Activated CD4-positive, CD25-positive, alpha-beta regulatory T cell (primary cell): ENCODE results near the gene AAMP.
A peak's percentile ranks its signal among the peaks of the same experiment; 100 is the strongest.
"Not testable (repeated sequence)": the region's sequence is repeated elsewhere in the genome, so short reads cannot be mapped to it uniquely, and the experiment has no call there.

ENCODE experiments used
- DNase-seq, 4 experiments: peaks; one replicate each; lab custom pipeline; 2025; lab: John Stamatoyannopoulos, UW

AAMP gene, protein sequence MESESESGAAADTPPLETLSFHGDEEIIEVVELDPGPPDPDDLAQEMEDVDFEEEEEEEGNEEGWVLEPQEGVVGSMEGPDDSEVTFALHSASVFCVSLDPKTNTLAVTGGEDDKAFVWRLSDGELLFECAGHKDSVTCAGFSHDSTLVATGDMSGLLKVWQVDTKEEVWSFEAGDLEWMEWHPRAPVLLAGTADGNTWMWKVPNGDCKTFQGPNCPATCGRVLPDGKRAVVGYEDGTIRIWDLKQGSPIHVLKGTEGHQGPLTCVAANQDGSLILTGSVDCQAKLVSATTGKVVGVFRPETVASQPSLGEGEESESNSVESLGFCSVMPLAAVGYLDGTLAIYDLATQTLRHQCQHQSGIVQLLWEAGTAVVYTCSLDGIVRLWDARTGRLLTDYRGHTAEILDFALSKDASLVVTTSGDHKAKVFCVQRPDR

DNA sequence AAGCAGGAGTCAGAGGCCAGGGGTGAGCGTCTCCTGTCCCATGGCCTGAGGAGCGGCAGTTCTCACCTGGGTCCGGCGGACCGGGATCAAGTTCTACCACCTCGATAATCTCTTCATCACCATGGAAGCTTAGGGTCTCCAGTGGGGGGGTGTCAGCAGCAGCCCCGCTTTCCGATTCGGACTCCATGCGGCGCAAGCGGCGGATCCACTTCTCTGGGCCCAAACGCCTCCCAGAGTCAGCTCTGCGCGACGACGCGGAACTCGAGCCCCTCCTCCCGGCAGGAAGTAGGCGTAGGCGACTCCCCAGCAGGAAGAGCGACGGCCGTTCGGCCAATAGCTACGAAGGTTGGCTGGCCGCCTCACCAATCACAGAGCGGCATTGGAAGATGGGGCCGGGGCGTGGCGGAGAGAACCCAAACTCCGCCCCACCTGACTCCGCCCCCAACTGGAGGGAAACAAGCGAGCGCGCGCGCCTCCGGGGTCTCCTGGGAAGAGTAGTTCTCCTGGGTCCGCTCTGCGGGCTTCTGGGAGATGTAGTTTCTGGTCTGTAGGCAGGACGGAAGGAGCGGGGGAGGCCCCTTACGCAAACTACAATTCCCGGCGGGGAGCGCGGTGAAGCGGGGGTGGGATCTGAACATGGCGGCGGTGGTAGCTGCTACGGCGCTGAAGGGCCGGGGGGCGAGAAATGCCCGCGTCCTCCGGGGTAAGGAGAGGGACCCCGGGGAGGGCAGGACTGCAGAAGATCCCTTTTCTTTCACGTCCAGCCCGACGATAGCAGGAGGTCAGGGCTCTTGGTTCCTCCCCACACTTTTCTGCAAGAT is at the start of gene AAMP, which contains the start of gene PNKD:
Gene AAMP, minus strand, starts transcription at position 238 of the 821 bp plus-strand sequence. Its CDS starts 51 bp downstream, at position 187.
Gene PNKD, plus strand, starts transcription at position 620 of the 821 bp plus-strand sequence. Its CDS starts 17 bp downstream, at position 637.
- peak; percentile 99 for DNase-seq

DNA sequence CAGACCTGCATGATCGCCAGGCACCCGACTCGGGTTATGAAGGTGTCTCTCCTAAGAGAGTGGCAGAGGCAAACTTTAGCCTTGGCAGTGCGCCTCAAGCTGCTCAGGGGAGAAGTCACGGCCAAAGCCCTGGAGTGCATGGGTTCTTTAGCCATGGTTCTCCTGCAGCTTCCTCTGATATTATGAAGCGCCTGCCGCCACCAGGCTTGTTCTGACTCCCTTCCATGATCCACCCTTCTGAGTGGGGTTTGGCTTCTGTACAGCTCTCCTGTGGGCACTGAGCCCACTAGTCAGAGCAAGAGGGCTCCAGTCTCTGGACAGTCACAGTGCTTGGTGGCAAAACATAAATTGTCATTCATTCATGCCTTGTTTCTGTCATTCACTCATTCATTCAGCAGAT is 48.3 kb upstream of the AAMP start:
- DNase-seq, result no peak

DNA sequence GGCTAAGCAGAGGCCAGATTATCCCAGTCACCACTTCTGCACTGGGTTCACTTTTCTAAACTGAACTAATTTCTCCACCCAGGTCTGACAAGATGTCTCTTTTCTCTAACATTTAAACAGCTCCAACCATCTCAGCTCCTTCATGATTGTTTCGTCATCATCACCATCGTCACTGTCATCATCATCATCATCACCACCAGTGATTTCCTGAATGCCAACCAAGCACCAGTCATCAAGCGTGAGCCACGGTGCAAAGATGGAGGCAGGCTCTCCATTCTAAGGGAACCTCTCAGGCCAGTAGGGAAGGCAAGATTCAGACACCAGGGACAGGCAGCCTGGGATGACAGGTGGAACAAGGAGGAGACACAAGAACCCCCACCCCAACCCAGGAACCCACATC is 47.9 kb upstream of the AAMP start:
- DNase-seq, result no peak

DNA sequence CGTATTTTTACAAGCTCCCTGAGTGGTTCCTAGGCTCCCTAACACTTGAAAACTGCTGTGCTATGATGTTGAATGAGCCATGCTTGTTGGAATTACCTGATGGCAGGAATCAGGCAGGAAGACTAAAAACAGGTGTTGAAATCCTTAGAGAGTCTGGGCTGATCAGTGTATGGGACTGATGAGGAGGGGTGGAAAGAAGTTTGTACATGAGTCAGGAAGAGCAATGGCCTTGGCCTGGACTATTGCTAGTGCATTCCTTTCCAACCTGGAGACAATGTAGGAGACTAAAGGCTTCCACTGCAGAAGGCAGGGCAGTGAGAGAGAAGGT is 47.3 kb upstream of the AAMP start:
- no peak for DNase-seq

DNA sequence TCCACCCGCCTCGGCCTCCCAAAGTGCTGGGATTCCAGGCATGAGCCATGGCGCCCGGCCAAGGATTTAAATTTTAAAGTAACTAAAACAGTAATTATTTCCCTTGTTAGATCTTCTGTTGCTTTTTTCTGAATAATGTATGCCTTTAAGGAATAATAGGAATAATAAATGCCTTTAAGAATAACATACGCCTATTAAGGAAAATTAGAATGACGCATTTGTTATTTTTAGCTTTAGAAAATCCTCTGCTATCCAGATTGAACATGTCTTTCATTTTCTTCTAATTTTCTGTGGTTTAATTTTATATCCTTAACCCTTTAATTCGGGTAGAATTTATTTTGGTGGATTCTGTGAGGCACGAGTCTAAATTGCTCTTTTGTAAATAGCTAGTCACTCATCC is 45.5 kb upstream of the AAMP start:
- no peak for DNase-seq

DNA sequence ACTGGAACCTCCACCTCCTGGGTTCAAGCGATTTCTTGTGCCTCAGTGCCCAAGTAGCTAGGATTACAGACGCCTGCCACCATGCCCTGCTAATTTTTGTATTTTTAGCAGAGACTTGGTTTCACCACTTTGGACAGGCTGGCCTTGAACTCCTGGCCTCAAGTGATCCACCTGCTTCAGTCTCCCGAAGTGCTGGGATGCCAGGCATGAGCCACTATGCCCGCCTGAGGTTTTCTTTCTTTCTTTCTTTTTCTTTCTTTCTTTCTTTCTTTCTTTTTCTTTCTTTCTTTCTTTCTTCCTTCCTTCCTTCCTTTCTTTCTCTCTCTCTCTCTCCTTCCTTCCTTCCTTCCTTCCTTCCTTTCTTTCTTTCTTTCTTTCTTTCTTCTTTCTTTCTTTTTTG is 44.8 kb upstream of the AAMP start:
- not testable (repeated sequence) for DNase-seq

DNA sequence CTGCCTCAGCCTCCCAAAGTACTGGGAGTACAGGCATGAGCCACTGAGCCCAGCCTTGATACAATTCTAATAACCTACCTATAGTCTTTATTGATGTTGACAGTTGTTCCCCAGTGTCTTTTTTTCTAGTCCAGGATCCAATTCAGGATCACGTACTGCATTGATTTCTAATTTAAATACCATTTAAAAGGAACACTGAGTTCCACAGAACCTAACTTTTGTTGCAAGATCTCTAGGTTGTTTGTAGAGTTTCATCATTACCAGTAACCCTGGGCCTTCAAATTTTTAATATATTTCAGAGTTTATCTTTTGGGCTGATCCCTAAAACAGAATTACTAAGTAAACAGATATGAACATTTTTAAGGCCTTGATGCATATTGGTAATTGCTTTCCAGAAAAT is 43.4 kb upstream of the AAMP start:
- DNase-seq, result no peak

DNA sequence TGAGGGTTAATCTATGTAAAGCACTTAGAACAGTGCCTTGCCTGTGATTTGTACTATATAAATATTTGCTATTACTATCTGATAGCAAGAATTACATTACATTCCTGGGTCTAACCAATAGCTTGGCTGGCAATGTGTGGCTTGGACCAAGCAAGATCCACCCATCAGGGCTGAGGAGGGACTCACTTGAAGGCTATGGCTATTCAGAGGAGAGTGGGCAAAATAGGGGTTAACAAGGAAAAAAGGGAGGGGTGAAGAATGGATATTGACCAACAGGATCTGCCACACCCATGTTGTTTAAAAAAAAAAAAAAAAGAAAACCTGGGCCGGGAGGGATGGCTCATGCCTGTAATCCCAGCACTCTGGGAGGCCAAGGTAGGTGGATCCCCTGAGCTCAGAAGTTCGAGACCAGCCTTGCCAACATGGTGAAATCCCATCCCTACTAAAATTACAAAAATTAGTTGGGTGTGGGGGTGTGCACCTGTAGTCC is 42.4 kb upstream of the AAMP start:
- no peak for DNase-seq

DNA sequence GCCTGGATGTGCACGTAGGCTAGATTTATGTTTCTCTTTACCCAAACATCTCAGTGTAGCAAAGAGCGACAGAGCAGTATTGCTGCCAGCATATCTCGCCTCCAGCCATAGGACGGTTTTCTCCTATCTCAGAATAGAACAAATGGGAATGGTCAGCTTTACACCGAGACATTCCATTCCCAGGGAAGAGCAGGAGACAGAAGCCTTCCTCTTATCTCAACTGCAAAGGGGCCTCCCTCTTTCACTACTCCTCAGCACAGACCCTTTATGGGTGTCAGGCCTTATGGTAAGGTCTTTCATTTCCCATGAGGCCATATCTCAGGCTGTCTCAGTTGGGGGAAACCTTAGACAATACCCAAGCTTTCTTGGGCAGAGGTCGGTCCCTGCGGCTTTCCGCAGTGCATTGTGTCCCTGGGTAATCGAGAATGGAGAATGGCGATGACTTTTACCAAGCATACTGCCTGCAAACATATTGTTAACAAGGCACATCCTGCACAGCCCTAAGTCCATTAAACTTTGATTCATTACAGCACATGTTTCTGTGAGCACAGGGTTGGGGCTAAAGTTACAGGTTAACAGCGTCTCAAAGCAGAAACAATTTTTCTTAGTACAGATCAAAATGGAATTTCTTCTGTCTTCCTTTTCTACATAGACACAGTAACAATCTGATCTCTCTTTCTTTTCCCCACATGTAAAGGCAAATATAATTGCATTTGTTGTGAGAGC is 41.8 kb upstream of the AAMP start:
- DNase-seq, result not testable (repeated sequence)

DNA sequence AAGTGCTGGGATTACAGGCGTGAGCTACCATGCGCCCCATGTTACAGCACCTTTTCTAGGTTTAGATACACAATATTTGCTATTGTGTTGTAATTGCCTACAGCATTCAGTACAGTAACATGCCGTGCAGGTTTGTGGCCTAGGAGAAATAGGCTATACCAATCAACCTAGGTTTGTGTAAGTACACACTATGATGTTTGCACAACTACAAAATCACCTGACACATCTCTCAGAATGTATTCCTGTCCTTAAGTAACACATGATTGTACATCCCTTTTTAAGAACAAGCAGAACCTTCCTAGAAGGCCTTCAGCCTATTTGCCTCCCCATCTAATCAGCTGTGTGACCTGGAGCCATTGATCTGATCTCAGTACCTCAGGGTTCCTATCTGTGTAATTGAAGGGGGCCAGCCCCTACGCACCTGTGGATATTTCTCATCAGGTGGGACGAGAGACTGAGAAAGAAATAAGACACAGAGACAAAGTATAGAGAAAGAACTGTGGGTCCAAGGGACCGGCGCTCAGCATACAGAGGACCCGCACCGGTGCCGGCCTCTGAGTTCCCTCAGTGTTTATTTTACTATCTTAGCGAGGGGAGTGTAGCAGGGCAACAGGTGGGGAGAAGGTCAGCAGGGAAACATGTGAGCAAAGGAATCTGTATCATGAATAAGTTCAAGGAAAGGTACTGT is 41.1 kb upstream of the AAMP start:
- no peak for DNase-seq

DNA sequence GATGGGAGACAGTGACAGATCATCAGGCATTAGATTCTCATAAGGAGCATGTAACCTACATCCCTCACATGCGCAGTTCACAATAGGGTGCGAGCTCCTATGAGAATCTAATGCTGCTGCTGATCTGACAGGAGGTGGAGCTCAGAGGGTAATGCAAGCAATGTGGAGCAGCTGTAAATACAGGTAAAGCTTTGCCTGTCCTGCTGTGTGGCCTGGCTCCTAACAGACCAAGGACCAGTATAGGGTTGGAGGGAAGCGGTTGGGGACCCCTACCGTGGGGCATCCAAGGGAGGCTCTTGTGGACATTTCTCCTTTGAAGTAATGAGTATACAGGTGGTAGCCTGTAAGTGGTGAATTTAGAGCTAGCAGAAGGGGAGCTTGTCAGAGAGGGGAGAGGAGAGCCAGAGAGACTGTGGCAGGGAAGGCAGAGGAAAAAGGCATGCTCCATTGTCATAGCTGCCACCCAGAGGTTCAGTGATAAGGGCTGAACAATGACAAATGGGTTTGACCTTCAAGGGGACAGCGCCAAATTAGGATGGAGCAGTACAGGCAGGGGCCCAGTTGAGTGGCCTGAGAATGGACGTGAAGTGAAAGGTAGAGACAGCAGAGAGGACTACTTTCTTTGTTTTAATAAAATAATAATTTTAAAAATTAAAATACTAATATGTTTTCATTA is 37.6 kb upstream of the AAMP start:
- no peak for DNase-seq

DNA sequence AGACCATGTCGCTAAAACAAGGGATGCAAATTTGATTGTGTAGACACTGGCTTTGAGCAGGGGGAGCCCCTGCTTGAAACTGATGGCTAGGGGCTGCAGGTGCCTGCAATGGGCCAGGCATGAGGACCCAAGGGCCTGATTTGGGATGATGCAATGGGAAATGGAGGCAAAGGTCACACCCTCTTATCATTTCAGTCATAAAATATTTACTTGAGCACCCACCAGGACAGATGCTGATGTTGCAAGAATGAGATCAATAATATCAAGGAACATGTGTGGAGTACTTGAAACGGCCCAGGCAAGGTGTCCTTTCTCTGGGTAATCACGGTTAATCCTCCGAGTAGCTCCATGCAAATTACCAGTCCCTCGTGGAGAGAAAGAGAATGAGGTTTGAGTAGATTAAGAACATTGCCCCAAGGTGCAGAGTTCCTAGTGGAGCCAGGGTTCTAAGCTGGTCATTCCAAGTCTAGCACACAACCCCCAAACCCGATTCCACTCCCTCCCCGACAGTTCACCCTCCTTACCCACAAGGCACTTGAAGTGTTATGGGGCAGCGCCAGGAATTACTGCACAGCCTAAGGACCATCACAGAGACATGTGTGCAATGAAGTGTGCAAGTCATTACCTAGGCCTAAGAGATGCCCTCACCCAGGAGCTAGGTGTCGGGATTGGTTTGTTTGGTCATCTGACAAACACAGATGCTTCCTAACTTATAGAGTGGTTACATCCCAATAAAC is 36.4 kb upstream of the AAMP start:
- DNase-seq, result no peak

DNA sequence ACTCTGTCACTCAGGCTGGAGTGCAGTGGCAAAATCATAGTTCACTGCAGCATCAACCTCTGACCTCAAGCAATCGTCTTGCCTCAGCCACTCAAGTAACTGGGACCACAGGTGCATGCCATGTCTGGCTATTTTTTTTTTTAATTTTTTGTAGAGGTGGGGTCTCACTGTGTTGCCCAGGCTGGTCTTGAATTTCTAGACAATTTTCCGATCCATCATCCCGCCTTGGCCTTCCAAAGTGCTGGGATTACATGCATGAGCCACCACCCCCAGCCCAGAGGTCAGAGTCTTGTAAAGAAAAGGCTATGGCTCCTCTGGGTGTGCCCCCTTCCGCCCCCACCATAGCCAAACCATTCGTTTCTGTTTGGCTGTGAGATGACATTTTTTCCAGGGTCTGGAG is 35.4 kb upstream of the AAMP start:
- no peak for DNase-seq

DNA sequence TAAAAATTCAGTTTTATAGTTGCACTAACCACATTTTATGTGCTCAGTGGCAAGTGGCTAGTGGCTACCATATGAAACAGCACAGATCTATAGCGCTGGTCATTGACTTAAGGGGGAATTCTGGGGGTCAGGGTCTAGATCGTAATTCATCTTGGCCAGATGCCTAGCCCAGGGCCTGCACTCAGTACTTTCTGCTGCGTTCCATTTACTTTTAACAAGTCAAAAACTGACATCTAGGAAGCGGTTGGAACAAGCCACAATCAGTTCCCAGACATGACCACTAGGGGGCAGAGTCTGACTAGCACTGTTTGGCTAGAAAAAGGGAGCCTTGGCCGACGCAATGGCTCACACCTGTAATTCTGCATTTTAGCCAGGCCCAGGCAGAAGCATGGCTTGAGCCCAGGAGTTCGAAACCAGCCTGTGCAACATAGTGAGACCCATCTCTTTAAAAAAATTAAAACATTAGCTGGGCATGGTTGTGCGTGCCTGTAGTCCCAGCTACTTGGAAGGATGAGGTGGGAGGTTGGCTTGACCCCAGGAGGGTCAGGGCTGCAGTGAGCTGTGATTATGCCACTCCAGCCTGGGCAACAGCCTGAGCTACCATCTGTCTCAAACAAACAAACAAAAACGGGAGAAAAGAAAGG is 31.4 kb upstream of the AAMP start:
- peak; percentile 65 to 86 (median 70) for DNase-seq

DNA sequence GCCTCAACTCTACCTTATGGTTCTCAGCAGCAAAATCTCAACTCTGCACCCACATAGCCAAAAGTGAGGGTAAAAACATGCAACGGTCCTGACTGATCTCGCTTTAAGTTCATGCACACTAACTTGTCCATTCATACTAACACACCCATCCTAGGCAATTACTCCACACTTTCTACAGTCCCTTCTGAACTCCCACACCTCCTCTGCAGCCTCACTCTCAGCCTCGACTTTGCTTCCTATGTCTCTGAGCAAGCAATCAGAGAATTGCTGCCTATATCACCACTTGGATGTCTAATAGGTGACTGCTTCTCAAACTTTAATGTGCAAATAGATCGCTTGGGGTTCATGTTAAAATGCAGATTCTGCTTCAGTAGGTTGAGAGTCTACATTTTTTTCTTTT is 30.2 kb upstream of the AAMP start:
- DNase-seq, result no peak

DNA sequence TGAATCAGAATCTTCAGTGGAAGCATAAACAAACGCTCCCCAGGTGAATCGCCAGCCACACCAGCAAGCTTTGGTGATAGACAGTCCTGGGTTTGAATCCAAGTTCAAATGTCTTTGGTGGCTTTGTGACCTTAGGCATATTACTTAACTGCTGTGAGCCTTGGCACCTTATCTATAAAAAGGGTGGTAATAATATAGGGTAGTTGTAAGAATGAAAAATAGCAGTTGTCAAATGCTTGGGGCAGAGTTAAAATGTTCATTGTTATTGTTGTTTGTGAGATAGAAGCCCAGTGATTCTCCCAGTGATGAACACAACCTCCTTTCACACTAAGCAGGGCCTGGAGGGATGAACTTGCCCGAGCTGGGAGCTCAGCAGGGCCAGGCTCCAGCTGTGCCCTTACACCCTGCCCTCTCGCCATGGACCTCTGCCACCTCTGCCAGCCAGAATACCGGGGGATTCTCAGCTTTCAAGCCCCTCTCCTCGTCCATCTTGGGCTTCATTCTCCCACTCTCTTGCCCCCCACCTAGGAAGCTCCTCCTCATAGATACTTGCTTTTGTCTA is 28.5 kb upstream of the AAMP start:
- no peak for DNase-seq

DNA sequence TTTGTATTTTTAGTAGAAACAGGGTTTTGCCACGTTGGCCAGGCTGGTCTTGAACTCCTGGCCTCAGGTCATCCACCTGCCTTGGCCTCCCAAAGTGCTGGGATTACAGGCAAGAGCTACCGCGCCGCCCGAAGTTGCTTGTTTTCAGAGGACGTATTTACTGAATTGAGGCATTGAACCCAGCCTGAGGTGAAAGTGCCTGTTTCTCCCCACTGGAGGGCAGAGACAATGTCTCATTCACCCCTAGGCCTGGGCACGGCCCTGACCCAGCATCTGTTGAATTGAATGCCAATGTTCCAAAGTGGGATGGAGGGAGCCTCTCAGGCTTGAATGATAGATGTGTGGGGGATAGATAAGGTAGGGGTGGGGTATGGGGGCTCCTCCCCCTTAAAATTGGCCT is 26.9 kb upstream of the AAMP start:
- DNase-seq, result no peak

DNA sequence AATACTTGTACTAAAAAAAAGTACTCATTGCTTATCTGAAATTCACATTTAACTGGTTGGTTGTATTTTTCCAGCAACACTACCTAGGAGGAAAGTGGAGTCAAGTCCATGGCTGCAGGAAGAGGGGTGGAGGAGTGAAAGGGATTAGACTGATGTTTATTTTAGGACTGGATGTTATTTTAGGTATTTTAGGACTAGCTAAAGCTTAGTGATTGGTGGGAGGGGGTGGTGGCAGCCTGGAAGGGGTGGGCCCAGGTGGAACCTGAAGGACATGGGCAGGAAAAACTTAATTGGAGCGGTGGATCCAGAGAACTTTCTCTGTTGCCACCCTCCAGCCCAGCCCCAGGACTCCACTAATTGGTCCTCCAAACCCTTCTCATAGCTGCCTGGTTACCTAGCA is 26.3 kb upstream of the AAMP start:
- no peak for DNase-seq

DNA sequence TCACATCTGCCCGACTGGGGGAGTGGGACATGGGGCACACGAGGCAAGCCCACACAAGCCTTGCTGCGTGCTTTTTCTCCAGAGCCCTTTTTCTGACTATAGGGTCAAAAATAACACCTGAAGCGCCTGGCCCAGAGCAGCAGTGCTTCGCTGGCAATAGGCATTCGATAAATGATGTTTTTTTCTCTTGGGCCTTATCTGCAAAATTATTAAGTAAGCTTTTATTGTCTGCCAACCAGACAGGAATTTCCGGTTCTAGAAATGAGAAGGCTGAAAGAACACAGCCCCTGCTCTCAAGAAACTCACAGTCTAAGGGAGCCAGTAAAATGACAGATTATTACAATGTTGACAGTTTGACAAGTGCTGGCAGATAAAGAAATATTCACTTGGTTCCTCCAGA is 25.1 kb upstream of the AAMP start:
- no peak for DNase-seq
